Thymus (tissue), 11 donors: Measurements from ENCODE around the gene NKX1-1. TPM values are rescaled to one million over a fixed set of nuclear protein-coding genes. Genes with fewer than 3 reads are reported as not detected.
"Not testable (repeated sequence)": the region's sequence is repeated elsewhere in the genome, so short reads cannot be mapped to it uniquely, and the experiment has no call there.

Source experiments
- DNase-seq, 9 donors: peaks; one replicate each; pipeline ENCODE4 v3.0.0-alpha.2; 2013; ENCODE audit warnings: low spot score in 9 of 9, low read depth in 6 of 9, missing footprints in 1 of 9
- H3K27ac ChIP-seq, 2 donors: one replicate each; pipeline ENCODE4 v1.5.1; 2013; ENCODE audit warnings: control low read depth in 1 of 2, low read depth in 1 of 2, low read length in 1 of 2, mild to moderate bottlenecking in 1 of 2, moderate library complexity in 1 of 2
- H3K27me3 ChIP-seq, 2 donors: one replicate each; pipeline ENCODE4 v1.5.1; 2013; ENCODE audit warnings: low read length in 1 of 2; ENCODE audit not compliant: control insufficient read depth in 2 of 2, insufficient read depth in 1 of 2
- H3K36me3 ChIP-seq, 2 donors: one replicate each; pipeline ENCODE4 v1.5.1; 2013; ENCODE audit warnings: low read length in 1 of 2, mild to moderate bottlenecking in 1 of 2, moderate library complexity in 1 of 2; ENCODE audit not compliant: control insufficient read depth in 2 of 2, insufficient read depth in 2 of 2
- H3K4me1 ChIP-seq, 2 donors: one replicate each; pipeline ENCODE4 v1.5.1; 2013; ENCODE audit warnings: low read length in 2 of 2; ENCODE audit not compliant: control insufficient read depth in 2 of 2, insufficient read depth in 2 of 2
- H3K4me3 ChIP-seq, 2 donors: one replicate each; pipeline ENCODE4 v1.5.1; 2013; ENCODE audit warnings: low read length in 2 of 2, control low read depth in 1 of 2, mild to moderate bottlenecking in 1 of 2
- H3K9me3 ChIP-seq, 2 donors: one replicate each; pipeline ENCODE4 v1.5.1; 2013; ENCODE audit warnings: low read length in 1 of 2, mild to moderate bottlenecking in 1 of 2; ENCODE audit not compliant: control insufficient read depth in 2 of 2, insufficient read depth in 1 of 2
- WGBS: extraction: QIAGEN DNeasy Blood & Tissue Kit; methylation state at CpG from one replicate; pipeline ENCODE4 v1.1.7; 2013; 5-methylcytosine and 5-hydroxymethylcytosine counted together
- polyA plus RNA-seq: library from polyadenylated mRNA; stranded (reverse); fragments of 200-250 nt; gene quantifications from one replicate; pipeline ENCODE4 v1.2.3, GENCODE V29; 2013
- total RNA-seq: library from RNA; stranded (reverse); fragments of 120-200 nt; gene quantifications from one replicate; pipeline ENCODE4 v1.2.4, GENCODE V29; 2013
- donor health status: healthy.

NKX1-1 gene
- total and polyA plus RNA-seq, 2 donors, result 0.05 TPM; not detected in 1

DNA sequence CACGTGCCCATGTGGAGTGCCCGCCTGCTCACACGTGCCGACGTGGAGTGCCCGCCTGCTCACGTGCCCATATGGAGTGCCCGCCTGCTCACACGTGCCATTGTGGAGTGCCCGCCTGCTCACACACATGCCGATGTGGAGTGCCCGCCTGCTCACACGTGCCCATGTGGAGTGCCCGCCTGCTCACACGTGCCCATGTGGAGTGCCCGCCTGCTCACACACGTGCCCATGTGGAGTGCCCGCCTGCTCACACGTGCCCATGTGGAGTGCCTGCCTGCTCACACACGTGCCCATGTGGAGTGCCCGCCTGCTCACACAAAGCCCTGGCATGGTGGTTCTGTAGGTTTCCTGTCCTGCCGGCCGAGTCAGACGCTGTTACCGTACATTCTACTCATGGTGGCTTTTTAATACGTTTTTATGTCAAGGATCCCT, 10.8 kb downstream of the NKX1-1 start:
- peaks cover 18 to 52% of the 10 kb centered on the region in 2 donors for H3K9me3 ChIP-seq
- 98% methylated on average over 26 of the region's 26 CpGs for WGBS
- H3K4me1 ChIP-seq, H3K27ac ChIP-seq, DNase-seq, H3K36me3 ChIP-seq, H3K4me3 ChIP-seq: not testable (repeated sequence)
- peaks cover 0 to 14% of the 10 kb centered on the region in 2 donors for H3K27me3 ChIP-seq

DNA sequence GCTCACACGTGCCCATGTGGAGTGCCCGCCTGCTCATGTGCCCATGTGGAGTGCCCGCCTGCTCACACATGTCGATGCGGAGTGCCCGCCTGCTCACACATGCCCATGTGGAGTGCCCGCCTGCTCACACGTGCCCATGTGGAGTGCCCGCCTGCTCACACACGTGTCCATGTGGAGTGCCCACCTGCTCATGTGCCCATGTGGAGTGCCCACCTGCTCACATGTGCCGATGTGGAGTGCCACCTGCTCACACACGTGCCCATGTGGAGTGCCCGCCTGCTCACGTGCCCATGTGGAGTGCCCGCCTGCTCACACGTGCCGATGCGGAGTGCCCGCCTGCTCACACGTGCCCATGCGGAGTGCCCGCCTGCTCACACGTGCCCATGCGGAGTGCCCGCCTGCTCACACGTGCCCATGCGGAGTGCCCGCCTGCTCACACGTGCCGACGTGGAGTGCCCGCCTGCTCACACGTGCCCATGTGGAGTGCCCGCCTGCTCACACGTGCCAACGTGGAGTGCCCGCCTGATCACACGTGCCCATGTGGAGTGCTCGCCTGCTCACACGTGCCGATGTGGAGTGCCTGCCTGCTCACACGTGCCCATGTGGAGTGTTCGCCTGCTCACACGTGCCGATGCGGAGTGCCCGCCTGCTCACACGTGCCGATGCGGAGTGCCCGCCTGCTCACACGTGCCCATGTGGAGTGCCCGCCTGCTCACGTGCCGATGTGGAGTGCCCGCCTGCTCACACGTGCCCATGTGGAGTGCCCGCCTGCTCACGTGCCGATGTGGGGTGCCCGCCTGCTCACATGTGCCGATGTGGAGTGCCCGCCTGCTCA, 11.5 kb downstream of the NKX1-1 start:
- not testable (repeated sequence) for H3K27me3 ChIP-seq, H3K36me3 ChIP-seq, DNase-seq, H3K4me3 ChIP-seq, H3K27ac ChIP-seq, H3K4me1 ChIP-seq
- H3K9me3 ChIP-seq, result peaks cover 18 to 46% of the 10 kb centered on the region in 2 donors
- 95% methylated on average over 49 of the region's 63 CpGs for WGBS

- H3K36me3 ChIP-seq, result peaks cover 0 to 5% of the 10 kb centered on the region in 2 donors
- no peaks in the 10 kb centered on the region for H3K4me1 ChIP-seq
- no peak overlapping the region for H3K4me3 ChIP-seq
- peaks cover 12 to 37% of the 10 kb centered on the region in 2 donors for H3K9me3 ChIP-seq
- peaks cover 0 to 2% of the 10 kb centered on the region in 2 donors for H3K27me3 ChIP-seq
- H3K27ac ChIP-seq, result no peak overlapping the region
- 98% methylated on average over 10 of the region's 10 CpGs for WGBS
- DNase-seq, result no peak
Observed at GRCh38 chr4:1393866-1394265, 12.4 kb downstream of the NKX1-1 start.

DNA sequence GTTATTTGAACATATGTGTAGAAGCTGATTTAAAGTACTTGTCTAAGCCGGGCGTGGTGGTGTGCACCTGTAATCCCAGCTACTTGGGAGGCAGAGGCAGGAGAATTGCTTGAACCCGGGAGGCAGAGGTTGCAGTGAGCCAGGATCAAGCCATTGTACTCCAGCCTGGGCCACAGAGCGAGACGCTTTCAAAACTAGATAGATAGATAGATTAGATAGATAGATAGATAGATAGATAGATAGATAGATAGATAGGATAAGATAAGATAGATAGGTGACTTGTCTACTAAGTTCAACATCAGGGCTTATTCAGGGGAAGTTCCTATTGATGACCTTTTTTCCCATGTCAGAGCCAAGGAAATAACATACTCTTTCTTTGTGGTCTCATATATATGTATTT, 12.9 kb downstream of the NKX1-1 start:
- H3K27me3 ChIP-seq, H3K36me3 ChIP-seq, DNase-seq, H3K27ac ChIP-seq, H3K4me3 ChIP-seq, H3K4me1 ChIP-seq: not testable (repeated sequence)
- peaks cover 8 to 32% of the 10 kb centered on the region in 2 donors for H3K9me3 ChIP-seq
- 98% methylated on average over 5 of the region's 5 CpGs for whole genome bisulfite sequencing

GRCh38 chr4:1385373-1386340, 20.6 kb downstream of the NKX1-1 start:
- Histone ChIP-seq H3K36me3 (peaks cover 0 to 38% of the 10 kb centered on the region in 2 donors), H3K9me3 (peaks cover 0 to 1% of the 10 kb centered on the region in 2 donors), H3K4me1 (no peaks in the 10 kb centered on the region), H3K27me3 (no peaks in the 10 kb centered on the region), H3K4me3 (no peak overlapping the region), H3K27ac (no peak overlapping the region)
- DNase-seq, result no peak
- 98% methylated on average over 44 of the region's 44 CpGs for WGBS

DNA sequence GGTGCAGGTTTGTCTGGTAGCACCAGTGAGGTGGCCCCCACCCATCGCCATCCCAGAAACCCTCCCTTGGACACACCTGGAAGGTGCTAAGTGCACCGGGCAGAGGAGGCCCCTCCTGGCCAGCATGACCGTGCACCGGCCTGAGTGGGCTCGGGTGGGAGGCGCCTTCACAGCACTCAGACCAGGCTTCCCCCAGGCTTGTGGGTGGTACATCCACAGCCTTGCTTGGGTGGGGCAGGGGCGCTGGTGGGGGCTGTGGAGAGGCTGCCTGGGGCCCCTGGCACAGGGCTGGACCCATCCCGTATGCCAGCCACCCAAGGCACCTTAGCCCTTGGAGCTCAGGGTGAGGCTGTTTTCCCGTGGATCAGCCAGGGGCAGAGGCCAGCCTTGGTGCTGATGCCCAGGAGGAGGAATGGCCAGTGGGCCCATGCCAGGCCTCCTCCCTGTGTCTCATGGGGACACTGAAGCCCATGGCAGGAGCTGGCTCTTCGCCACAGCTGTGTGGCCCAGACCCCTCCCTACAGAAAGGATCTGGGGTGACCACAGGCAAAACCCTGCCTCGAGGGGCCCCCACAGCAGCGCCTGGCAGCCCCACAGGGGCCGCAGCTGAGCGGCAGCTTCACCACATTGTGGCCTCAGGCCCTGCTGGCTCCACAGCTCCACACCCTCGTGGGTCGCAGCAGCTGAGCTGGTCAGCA, 21.4 kb downstream of the NKX1-1 start:
- H3K4me1 ChIP-seq, result no peaks in the 10 kb centered on the region
- no peaks in the 10 kb centered on the region for H3K27me3 ChIP-seq
- peaks cover 0 to 38% of the 10 kb centered on the region in 2 donors for H3K36me3 ChIP-seq
- peaks cover 0 to 1% of the 10 kb centered on the region in 2 donors for H3K9me3 ChIP-seq
- H3K27ac ChIP-seq, result no peak overlapping the region
- H3K4me3 ChIP-seq, result no peak overlapping the region
- 98% methylated on average over 16 of the region's 16 CpGs for WGBS
- no peak for DNase-seq

- Histone ChIP-seq H3K27me3 (no peaks in the 10 kb centered on the region), H3K36me3 (peaks cover 0 to 41% of the 10 kb centered on the region in 2 donors), H3K27ac (no peak overlapping the region), H3K9me3 (peaks cover 0 to 1% of the 10 kb centered on the region in 2 donors), H3K4me3 (no peak overlapping the region), H3K4me1 (no peaks in the 10 kb centered on the region)
- 91% methylated on average over 34 of the region's 34 CpGs for WGBS
- no peak for DNase-seq
Observed at GRCh38 chr4:1383728-1384591, 22.3 kb downstream of the NKX1-1 start.
